Neural crest cell (in vitro differentiated cells): ENCODE data around the gene CSK. TPM values are rescaled to one million over a fixed set of nuclear protein-coding genes. Genes with fewer than 3 reads are reported as not detected.

Experiments used
- DNase-seq: peaks from one replicate; pipeline ENCODE4 v3.0.0; 2021; ENCODE audit warnings: low read depth, mixed read lengths, low spot score
- H3K27ac Mint-ChIP-seq: one replicate; pipeline ENCODE4 v1.8.0; 2021; ENCODE audit warnings: mild to moderate bottlenecking, mixed read lengths; ENCODE audit not compliant: unreplicated experiment
- H3K27me3 Mint-ChIP-seq: 2 replicates; pipeline ENCODE4 v1.8.0; 2021; ENCODE audit warnings: low read depth, mild to moderate bottlenecking, mixed read lengths
- H3K36me3 Mint-ChIP-seq: 2 replicates; pipeline ENCODE4 v1.8.0; 2021; ENCODE audit warnings: low read depth, mild to moderate bottlenecking, mixed read lengths
- H3K4me1 Mint-ChIP-seq: 2 replicates; pipeline ENCODE4 v1.8.0; 2021; ENCODE audit warnings: mixed read lengths
- H3K4me3 Mint-ChIP-seq: one replicate; pipeline ENCODE4 v1.8.0; 2021; ENCODE audit warnings: mild to moderate bottlenecking, mixed read lengths
- H3K9me3 Mint-ChIP-seq: 2 replicates; pipeline ENCODE4 v1.8.0; 2021; ENCODE audit warnings: mixed read lengths
- total RNA-seq: library from RNA; stranded (reverse); gene quantifications from 2 replicates; pipeline ENCODE4 v1.2.1, GENCODE V29; 2021
- TF ChIP-seq, protein P1 (sequence below): fragments of 200-600 bp; sonication (generic); conservative IDR thresholded peaks from 2 replicates; pipeline ENCODE4 v1.5.0; 2021; ENCODE audit warnings: antibody characterized with exemption, mild to moderate bottlenecking

Gene CSK
- total RNA-seq, 1 donor from 2014 or later: 109 TPM

DNA sequence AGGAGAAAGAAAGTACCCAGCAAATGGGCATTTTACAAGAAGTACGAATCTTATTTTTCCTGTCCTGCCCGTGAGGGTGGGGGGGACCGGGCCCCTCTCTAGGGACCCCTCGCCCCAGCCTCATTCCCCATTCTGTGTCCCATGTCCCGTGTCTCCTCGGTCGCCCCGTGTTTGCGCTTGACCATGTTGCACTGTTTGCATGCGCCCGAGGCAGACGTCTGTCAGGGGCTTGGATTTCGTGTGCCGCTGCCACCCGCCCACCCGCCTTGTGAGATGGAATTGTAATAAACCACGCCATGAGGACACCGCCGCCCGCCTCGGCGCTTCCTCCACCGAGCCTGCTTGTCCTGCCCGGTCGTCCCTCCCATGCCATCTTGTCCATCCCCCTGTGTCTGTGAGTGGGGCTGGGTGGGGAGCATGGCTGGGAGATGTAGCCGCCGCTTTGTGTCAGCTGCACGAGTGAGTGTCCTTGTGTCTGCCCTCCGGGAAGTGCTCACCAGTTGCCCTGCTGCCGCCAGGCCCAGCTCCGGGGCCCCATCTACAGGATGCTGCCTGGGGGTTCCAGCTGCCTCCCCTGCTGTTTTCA, 21.1 kb downstream of the CSK start:
- Mint-ChIP-seq H3K4me1 (peaks cover 3% of the 10 kb centered on the region), H3K36me3 (peaks cover 5% of the 10 kb centered on the region), H3K9me3 (no peaks in the 10 kb centered on the region), H3K27ac (no peak overlapping the region), H3K27me3 (no peaks in the 10 kb centered on the region), H3K4me3 (no peak overlapping the region)
- TF ChIP-seq, protein P1, sequence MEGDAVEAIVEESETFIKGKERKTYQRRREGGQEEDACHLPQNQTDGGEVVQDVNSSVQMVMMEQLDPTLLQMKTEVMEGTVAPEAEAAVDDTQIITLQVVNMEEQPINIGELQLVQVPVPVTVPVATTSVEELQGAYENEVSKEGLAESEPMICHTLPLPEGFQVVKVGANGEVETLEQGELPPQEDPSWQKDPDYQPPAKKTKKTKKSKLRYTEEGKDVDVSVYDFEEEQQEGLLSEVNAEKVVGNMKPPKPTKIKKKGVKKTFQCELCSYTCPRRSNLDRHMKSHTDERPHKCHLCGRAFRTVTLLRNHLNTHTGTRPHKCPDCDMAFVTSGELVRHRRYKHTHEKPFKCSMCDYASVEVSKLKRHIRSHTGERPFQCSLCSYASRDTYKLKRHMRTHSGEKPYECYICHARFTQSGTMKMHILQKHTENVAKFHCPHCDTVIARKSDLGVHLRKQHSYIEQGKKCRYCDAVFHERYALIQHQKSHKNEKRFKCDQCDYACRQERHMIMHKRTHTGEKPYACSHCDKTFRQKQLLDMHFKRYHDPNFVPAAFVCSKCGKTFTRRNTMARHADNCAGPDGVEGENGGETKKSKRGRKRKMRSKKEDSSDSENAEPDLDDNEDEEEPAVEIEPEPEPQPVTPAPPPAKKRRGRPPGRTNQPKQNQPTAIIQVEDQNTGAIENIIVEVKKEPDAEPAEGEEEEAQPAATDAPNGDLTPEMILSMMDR: no peak
- no peak for DNase-seq

DNA sequence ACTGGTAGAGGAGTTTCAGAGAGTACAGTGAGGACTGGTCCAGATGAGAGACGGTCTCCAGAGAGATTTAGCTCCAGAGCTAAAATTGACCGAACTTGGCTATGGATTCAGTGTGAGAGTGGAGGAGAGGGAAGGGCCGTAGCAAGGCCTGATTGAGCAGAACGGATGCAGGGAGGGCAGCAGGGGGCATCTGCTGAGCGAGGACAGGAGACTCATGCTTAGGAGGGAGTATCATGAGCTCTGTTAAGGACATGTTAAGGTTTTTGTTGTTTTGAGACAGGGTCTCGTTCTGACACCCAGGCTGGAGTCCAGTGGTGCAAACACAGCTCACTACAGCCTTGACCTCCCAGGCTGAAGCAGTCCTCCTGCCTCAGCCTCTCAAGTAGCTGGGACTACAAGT, 23.1 kb downstream of the CSK start:
- Mint-ChIP-seq H3K9me3 (no peaks in the 10 kb centered on the region), H3K27me3 (peaks cover 3% of the 10 kb centered on the region), H3K36me3 (peaks cover 5% of the 10 kb centered on the region), H3K4me1 (peaks cover 3% of the 10 kb centered on the region), H3K4me3 (no peak overlapping the region), H3K27ac (no peak overlapping the region)
- no peak for DNase-seq
- TF ChIP-seq, protein P1: no peak

DNA sequence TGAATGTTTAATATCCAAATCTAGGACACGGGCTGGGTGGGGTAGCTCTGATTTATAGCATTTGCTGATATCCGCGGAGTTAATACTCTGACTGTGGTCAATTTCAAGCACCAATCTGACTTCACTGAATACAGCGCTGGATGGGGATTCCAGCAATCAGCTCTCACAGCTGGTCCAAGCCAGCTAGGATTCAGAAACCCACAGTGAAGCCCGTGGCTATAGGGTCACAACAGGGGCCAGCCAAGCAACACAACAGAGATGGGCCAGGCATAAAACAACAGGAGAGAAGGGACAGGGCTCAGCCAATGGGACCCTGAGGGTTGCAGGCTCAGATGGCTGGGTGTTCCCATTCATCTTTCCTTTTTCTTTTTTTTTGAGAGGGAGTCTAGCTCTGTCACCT, 25.4 kb downstream of the CSK start:
- no peaks in the 10 kb centered on the region for H3K9me3 Mint-ChIP-seq
- TF ChIP-seq, protein P1: no peak
- no peak overlapping the region for H3K27ac Mint-ChIP-seq
- DNase-seq: no peak
- H3K27me3 Mint-ChIP-seq: peaks cover 3% of the 10 kb centered on the region
- H3K4me3 Mint-ChIP-seq: no peak overlapping the region
- peaks cover 5% of the 10 kb centered on the region for H3K36me3 Mint-ChIP-seq
- peaks cover 3% of the 10 kb centered on the region for H3K4me1 Mint-ChIP-seq

DNA sequence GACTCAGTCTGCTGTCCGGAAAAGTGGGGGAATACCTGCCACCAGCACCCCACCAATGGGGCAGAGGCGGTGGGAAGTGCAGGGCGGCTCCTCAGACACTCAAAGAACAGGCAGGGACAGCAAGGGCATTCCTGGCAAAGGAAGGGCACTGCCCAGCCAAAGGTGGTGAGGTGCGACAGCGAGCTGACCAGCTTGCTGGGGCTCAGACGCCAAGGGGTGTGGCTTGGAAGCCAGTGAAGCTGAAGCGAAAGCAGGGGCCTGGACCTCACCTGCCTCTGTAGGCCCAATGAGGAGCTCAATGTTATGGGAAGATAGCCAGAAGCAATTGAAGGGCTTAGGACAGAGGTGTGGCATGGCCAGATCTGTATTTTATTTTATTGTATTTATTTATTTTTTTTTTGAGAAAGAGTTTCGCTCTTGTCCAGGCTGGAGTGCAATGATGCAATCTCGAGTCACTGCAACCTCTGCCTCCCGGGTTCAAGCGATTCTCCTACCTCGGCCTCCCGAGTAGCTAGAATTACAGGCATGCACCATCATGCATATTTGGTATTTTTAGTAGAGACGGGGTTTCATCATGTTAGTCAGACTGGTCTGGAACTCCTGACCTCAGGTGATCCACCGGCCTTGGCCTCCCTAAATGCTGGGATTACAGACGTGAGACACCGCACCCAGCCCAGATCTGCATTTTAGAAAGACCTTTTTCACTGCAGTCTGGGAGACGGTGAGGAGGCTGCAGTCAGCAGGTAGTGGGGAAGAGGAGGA, 26.4 kb downstream of the CSK start:
- peaks cover 3% of the 10 kb centered on the region for H3K4me1 Mint-ChIP-seq
- no peaks in the 10 kb centered on the region for H3K9me3 Mint-ChIP-seq
- H3K27ac Mint-ChIP-seq: no peak overlapping the region
- H3K4me3 Mint-ChIP-seq: no peak overlapping the region
- no peak for DNase-seq
- TF ChIP-seq, protein P1: no peak
- H3K27me3 Mint-ChIP-seq: peaks cover 3% of the 10 kb centered on the region
- H3K36me3 Mint-ChIP-seq: peaks cover 5% of the 10 kb centered on the region

DNA sequence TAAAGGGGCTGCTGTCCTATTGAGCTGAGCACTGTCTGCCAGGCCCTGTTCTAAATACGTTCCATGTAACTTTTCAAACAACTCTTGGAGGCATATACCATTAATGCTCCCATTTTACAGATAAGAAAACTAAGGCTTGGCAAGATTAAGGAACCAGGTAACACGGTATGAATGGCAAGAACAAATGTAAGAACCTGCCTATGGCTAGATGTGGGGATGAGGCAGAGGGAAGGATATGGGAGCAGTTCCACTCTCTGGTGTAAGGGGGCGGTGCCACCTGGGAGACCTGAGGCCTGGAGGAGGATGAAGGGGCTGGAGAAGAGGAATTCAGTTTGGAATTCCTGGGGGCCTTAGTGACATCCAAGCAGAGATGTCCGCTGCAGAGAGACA, 27.0 kb downstream of the CSK start:
- no peak for DNase-seq
- Mint-ChIP-seq H3K4me3 (no peak overlapping the region), H3K36me3 (peaks cover 5% of the 10 kb centered on the region), H3K27ac (no peak overlapping the region), H3K4me1 (peaks cover 3% of the 10 kb centered on the region), H3K9me3 (no peaks in the 10 kb centered on the region), H3K27me3 (peaks cover 3% of the 10 kb centered on the region)
- TF ChIP-seq, protein P1: peak; percentile 22
